NB4 (cell line): ENCODE results near the gene GRIN2A.

Experiments
- DNase-seq: peaks from one replicate; pipeline ENCODE4 v3.0.0; 2010; ENCODE audit warnings: low read depth
- H3K4me3 ChIP-seq: one replicate; pipeline ENCODE4 v1.5.1; 2011; ENCODE audit warnings: mild to moderate bottlenecking, low read depth, low read length, moderate library complexity
- MYC ChIP-seq: IDR thresholded peaks from 2 replicates; pipeline ENCODE4 v1.6.1; 2011; ENCODE audit warnings: low read depth, low read length
- POLR2A ChIP-seq: IDR thresholded peaks from 2 replicates; pipeline ENCODE4 v1.6.1; 2011; ENCODE audit warnings: mild to moderate bottlenecking; ENCODE audit not compliant: insufficient read length; ENCODE audit errors: extremely low read depth
- TF ChIP-seq, protein P1 (sequence below): IDR thresholded peaks from 2 replicates; pipeline ENCODE4 v1.6.1; 2011; ENCODE audit warnings: low read depth, low read length
- TF ChIP-seq, protein P2 (sequence below): IDR thresholded peaks from one replicate; pipeline ENCODE4 v1.5.1; 2012; ENCODE audit warnings: low read depth, low read length

The GRIN2A gene

DNA sequence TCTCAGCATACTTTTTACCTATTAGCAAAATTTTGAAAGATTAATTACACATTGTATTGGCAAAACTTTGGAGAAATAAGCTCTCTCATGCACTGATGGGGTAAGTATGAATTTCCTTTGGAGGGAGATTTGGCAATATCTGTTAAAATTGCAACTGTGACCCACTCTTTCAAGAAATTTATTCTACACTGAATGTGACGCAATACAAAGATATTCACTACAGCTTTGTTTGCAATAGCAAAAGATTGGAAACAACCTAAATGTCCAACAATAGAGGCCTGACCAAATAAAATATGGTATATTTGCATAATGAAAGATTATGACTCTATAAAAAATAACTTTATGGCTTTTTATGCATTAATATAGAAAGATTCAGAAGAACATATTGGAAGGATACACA is 363.5 kb downstream of the GRIN2A start:
- no peak for DNase-seq

DNA sequence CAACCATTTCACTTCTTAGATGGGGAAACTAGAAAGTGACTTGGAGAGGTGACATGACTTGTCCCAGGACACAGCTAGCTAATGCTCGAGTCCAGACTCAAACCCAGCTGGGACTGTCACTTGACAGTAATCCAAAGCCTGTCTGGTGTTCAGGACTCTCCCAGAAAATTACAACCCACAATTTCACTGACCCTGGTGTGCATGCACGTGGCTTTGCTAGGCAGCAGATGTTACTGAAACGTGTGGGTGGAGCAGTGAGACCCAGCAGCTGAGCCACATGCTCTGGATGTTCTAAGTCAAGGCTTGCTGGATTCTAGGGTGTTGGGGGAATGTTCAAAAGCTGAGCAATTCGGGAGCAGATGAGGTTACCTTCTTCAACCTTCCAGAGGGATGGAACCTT is 364.6 kb downstream of the GRIN2A start:
- TF ChIP-seq MYC (no peak), POLR2A (no peak)
- TF ChIP-seq, protein P1, sequence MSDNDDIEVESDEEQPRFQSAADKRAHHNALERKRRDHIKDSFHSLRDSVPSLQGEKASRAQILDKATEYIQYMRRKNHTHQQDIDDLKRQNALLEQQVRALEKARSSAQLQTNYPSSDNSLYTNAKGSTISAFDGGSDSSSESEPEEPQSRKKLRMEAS = no peak
- TF ChIP-seq, protein P2, sequence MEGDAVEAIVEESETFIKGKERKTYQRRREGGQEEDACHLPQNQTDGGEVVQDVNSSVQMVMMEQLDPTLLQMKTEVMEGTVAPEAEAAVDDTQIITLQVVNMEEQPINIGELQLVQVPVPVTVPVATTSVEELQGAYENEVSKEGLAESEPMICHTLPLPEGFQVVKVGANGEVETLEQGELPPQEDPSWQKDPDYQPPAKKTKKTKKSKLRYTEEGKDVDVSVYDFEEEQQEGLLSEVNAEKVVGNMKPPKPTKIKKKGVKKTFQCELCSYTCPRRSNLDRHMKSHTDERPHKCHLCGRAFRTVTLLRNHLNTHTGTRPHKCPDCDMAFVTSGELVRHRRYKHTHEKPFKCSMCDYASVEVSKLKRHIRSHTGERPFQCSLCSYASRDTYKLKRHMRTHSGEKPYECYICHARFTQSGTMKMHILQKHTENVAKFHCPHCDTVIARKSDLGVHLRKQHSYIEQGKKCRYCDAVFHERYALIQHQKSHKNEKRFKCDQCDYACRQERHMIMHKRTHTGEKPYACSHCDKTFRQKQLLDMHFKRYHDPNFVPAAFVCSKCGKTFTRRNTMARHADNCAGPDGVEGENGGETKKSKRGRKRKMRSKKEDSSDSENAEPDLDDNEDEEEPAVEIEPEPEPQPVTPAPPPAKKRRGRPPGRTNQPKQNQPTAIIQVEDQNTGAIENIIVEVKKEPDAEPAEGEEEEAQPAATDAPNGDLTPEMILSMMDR = no peak
- no peak for DNase-seq
- no peak overlapping the region for H3K4me3 ChIP-seq

More for the DNA sequence above, 363.5 kb downstream of the GRIN2A start:
- H3K4me3 ChIP-seq = no peak overlapping the region
- TF ChIP-seq, protein P1 = no peak
- TF ChIP-seq MYC (no peak), POLR2A (no peak)
- TF ChIP-seq, protein P2 = no peak

DNA sequence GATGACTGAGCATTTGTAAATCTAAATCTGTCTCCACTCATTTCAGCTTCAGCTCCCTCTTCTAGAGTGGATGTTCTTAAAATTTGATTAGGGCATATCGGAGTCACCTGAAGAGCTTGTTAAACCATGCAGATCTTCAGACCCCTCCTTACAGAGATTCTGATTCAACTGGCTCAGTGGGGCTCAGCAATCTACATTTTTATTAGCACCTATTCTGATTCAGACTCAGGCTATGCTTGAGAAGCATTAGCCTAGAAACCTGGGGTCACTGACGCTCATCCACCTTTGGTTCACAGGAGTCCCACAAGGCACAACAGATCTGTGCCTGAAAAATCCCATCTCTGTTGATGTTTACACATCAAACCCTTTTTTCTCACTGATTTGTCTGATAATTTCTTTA is 365.6 kb downstream of the GRIN2A start:
- TF ChIP-seq, protein P2 = no peak
- no peak for TF ChIP-seq POLR2A
- TF ChIP-seq MYC = no peak
- TF ChIP-seq, protein P1 = no peak
- H3K4me3 ChIP-seq = no peak overlapping the region
- DNase-seq = no peak

DNA sequence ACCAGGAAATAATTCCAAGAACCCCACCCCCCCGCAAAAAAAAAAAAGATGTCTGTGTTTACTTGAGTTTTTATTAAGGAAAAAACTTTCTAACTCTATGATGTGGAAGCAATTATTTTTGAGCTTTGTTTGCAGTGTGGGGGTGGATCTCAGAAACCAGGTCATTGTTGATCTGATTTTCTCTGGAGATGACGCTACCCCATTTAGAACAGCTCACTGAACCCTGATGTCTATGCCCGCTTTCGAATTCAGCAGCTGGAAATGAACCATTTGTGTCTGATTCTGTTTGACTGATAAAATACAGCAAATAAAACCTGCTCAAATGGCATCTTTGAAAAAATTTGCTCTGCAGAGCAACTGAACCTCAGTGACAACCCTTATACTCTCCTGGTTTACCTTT is 368.6 kb downstream of the GRIN2A start:
- DNase-seq = no peak
- no peak for TF ChIP-seq MYC
- TF ChIP-seq, protein P2 = no peak
- TF ChIP-seq, protein P1 = no peak
- no peak for TF ChIP-seq POLR2A
- no peak overlapping the region for H3K4me3 ChIP-seq

DNA sequence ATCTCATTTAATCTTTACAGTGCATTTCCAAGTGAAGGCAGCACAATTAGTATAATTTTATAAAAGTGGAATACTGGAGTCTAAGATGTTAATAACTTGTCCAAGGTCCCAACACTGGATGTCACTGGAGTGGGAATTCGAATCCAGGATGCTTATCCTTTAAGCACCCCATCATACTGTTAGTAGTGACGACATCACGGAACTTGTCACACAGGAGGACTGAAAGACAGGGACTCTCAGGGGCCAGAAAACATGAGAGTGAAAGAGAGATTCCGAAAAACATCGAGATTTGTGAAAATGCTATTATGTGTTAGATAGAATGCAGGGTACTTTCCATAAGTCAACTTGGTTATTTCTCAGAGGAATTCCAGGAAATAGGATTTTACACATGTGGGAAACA is 374.0 kb downstream of the GRIN2A start:
- no peak for DNase-seq
- TF ChIP-seq, protein P2 = no peak
- no peak overlapping the region for H3K4me3 ChIP-seq

DNA sequence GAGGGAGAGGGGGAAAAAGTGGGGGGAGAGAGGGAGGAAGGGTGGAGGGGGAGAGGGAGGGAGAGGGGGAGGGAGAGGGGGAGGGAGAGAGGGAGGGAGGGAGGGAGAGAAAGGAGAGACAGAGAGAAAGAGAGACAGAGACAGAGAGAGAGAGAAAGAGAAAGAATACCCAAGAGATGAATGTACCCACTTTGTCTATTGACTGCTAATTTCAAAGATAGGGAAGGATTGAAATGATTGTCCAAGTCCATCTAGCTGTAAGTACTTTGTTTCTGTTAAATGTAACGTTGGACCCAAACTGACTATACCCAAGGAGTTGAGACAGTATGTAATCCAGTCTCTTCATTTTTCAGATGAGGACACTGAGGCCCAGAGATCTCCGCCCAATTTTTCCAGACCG is 374.9 kb downstream of the GRIN2A start:
- DNase-seq = no peak
- TF ChIP-seq, protein P1 = no peak
- TF ChIP-seq MYC = no peak
- TF ChIP-seq, protein P2 = no peak
- TF ChIP-seq POLR2A = no peak
- no peak overlapping the region for H3K4me3 ChIP-seq
